Omental fat pad (tissue), 4 donors: ENCODE measurements around the gene ZFYVE21. TPM values are rescaled to one million over a fixed set of nuclear protein-coding genes. Genes with fewer than 3 reads are reported as not detected.

Experiments used
- ATAC-seq: fragments of 150-250 bp; one replicate; pipeline ENCODE4 v1.9.1; 2016; ENCODE audit warnings: mild to moderate bottlenecking, moderate library complexity; ENCODE audit not compliant: low FRiP score
- DNase-seq: peaks from one replicate; pipeline ENCODE4 v3.0.0-alpha.2; 2019; ENCODE audit warnings: low spot score
- total RNA-seq, 4 donors: library from RNA; depleted of rRNA; stranded (reverse); fragments of >200 nt; gene quantifications; one replicate each; pipeline ENCODE4 v1.1.0, GENCODE V29; 2016
- TF ChIP-seq, protein P1 (sequence below), 3 donors: fragments of 450-650 bp; IDR thresholded peaks; one replicate each; pipeline ENCODE4 v1.5.1; 2016 to 2017; ENCODE audit warnings: antibody characterized with exemption in 3 of 3, mild to moderate bottlenecking in 3 of 3, moderate library complexity in 2 of 3

The ZFYVE21 gene
- total RNA-seq, 4 donors from 2014 or later: 66.1 to 145 (median 97.1) TPM

DNA sequence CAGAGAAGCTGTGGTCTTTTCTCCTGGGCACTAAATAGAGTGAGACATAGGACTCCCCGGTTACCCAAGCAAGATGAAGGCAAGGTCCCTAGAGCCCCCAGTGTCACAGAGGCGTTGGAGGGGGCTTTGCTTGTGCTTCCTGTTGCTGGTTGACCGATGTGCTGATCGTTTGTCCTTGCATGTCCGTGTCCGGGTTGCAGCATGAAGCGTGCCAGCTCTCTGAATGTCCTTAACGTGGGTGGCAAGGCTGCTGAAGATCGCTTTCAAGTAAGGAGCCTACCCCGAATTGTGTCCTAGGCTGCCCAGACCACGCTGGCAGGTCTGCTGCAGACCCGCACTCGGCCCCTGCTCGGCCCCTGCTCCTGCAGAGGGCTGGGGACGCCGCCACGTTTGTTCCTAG is 23.5 kb upstream of the ZFYVE21 start:
- ATAC-seq (no peak), DNase-seq (no peak)
- TF ChIP-seq, protein P1, sequence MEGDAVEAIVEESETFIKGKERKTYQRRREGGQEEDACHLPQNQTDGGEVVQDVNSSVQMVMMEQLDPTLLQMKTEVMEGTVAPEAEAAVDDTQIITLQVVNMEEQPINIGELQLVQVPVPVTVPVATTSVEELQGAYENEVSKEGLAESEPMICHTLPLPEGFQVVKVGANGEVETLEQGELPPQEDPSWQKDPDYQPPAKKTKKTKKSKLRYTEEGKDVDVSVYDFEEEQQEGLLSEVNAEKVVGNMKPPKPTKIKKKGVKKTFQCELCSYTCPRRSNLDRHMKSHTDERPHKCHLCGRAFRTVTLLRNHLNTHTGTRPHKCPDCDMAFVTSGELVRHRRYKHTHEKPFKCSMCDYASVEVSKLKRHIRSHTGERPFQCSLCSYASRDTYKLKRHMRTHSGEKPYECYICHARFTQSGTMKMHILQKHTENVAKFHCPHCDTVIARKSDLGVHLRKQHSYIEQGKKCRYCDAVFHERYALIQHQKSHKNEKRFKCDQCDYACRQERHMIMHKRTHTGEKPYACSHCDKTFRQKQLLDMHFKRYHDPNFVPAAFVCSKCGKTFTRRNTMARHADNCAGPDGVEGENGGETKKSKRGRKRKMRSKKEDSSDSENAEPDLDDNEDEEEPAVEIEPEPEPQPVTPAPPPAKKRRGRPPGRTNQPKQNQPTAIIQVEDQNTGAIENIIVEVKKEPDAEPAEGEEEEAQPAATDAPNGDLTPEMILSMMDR (IDR thresholded peaks at IDR 0.05): no peak

DNA sequence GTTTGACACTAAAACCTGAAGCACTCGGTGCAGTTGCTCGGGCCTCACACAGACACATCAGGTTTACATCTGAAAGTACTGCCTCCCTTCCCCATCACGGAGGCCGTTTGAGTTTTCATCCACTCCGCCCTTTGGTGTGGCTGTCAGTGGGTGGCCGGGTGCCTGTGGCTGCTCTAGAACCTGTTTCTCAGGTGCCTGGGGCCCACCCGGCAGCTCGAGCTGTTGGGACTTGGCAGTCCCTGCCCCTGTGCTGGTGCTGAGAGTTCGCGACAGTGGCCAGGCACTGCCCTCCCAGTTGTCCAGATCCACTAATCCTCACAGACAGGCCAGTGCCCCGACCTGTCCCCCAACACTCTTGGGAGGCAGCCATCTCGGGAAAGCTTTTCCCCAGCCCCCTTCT is 22.7 kb upstream of the ZFYVE21 start:
- ATAC-seq (no peak), DNase-seq (no peak)
- TF ChIP-seq, protein P1 (IDR thresholded peaks at IDR 0.05): no peak

DNA sequence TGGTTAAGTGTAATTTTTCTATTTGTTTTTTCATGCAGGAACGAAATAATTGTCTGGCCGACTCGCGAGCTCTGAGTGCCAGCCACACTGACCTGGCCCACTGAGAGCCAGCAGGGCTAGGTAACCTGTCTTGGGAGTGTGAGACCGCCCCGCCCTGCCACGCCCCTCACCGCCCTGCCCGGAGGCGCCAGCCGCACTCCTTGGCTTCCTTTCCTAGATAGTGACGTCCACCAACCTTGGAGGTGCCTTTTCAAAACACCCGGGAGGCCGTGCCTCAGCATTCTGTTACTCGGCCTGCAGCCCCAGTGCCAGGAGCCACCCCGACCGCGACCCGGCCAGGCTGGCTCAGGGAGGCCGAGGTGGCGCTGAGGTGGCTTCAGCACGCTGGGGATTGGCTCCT is 22.1 kb upstream of the ZFYVE21 start:
- TF ChIP-seq, protein P1 (IDR thresholded peaks at IDR 0.05): no peak
- ATAC-seq (peak; percentile 27), DNase-seq (no peak)

DNA sequence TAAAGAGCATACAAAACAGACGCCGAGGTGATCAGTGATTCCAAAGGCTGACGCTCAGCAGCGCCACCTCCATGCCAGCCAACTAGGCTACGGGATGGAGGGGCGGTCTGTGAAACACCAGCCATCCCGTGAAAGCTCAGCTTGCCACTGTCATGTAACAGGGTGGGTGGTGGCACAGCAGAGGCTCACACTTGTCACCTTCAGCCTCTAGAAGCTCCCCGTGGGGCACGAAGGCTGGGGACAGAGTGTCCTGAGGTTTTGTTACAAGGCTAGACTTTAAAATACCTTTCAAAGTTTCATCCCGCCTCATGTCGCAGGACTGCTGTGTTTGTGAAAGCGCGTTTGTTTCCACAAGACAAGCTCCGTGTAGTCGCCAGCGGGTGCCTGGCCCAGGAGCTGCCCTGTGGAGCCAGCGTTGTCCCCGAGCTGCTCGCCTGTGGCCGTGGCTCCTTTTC is 21.0 kb upstream of the ZFYVE21 start:
- ATAC-seq (no peak), DNase-seq (no peak)
- TF ChIP-seq, protein P1 (IDR thresholded peaks at IDR 0.05): no peak

DNA sequence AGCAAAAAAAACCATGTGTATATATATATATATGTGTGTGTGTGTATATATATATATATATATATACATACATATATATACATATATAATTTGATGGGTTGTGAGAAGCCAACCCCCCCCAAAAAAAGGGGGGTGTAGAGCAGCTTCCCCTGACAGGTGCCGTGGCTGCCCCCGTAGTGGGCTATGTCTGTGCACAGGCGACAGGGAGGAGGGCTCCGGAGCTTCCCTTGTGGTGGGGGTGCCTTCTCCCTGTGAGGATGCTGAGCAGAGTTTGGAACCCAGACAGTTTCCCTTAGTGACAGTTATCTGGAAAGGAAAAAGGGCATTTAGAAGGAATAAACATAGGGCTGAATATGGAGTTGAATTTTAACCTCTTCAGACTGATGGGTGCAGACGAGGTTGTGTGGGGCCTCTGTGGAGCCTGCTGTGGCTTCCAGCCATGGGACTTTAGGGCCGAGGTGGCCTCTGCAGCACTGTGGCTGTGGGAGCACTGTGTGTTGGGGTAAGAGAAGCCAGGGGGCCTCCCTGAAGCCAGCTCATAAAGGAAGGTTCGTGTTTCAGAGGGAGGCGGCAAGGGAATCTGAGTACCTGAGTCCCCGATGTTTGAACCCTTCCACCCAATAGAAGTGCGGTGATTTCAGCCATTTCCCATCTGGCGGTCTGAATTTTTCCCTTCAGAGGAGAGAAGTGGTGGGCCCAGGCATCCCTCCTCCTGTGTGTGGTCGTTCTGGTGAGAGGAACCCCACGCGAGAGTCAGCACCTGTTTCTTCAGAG is 20.1 kb upstream of the ZFYVE21 start:
- TF ChIP-seq, protein P1 (IDR thresholded peaks at IDR 0.05): no peak
- no peak for DNase-seq
- no peak for ATAC-seq

DNA sequence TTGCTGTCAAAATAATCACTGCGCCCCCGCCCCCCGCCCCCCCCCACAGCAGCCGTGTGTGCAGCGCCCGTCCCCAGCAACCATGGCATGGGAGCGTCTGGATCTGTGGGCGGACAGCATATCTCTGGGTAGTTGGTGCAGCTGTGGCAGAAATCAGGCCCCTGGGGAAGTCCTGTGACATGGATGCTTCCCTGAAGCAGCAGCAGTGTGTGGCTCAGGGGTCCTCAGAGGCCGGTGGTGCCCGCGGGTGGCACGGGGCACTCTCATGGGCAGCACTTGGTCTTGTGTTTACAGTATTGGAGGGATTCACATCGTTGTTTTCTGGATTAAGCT is 19.6 kb upstream of the ZFYVE21 start:
- DNase-seq (no peak), ATAC-seq (no peak)
- TF ChIP-seq, protein P1 (IDR thresholded peaks at IDR 0.05): no peak

DNA sequence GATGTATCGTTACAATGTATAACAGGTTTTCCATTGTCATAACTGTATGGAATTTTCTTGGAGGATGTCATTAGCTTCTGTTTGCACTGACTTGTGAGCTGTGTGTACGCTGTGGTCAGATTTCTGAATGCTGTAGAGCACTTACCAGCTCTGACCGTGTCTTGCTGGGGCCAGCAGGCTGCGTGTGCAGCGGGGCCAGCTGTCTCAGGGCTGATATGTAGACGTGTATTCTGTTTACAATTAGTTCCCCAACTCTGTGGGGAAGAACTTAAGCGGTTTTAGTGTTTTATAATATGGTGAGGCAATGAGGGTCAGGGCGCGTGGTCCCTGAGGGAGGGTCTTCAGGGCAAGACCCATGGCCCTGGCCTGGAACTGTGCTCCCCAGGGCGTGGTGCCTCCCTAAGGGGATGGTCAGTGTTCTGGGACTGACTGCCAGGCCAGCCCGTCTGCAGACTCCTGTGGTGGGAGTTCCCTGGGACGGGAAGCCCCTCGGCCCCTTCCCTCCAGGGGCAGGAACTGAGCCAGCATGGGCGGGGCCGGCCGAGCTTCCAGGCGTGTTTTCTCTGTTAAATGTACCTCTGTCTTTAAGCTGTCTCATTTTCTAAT is 19.0 kb upstream of the ZFYVE21 start:
- TF ChIP-seq, protein P1 (IDR thresholded peaks at IDR 0.05): no peak
- DNase-seq (no peak), ATAC-seq (no peak)
